ENCODE data around the gene PATE3.

DNA sequence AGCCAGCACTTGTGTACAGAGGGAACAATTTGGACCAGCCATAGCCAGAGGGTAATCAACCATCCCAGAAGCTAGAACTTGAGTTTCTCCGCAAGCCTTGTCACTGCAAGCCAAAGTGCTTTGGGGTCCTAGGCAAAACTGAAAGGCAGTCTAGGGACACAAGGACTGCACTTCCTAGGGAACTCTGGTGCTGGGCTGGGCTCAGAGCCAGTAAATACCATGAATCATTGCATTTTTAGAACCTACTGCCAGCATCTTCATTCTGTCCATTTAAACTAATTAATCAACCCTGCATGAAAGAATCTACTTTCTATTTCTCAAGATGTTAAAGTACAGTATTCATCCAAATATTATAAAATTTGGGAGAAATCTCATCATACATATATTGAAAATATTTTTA lies 20.0 kb downstream of the PATE3 start:
- TF ChIP-seq CTCF (IDR thresholded peaks at IDR 0.05) (no peak), POLR2A (IDR thresholded peaks at IDR 0.05) (no peak)
